Ascending aorta (tissue), 2 donors: ENCODE results near the gene SH2B2. TPM values are rescaled to one million over a fixed set of nuclear protein-coding genes. Genes with fewer than 3 reads are reported as not detected.

Experiments
- DNase-seq, 2 donors: peaks; one replicate each; pipeline ENCODE4 v3.0.0-alpha.2; 2019; ENCODE audit warnings: low spot score in 2 of 2
- H3K27ac ChIP-seq, 2 donors: fragments of 200-600 bp; sonication (generic); one replicate each; pipeline ENCODE4 v1.5.1; 2016 to 2017; ENCODE audit warnings: mild to moderate bottlenecking in 1 of 2
- H3K27me3 ChIP-seq: fragments of 200-600 bp; sonication (generic); one replicate; pipeline ENCODE4 v1.5.1; 2017
- H3K36me3 ChIP-seq, 2 donors: fragments of 200-600 bp; sonication (generic); one replicate each; pipeline ENCODE4 v1.5.1; 2016
- H3K4me1 ChIP-seq, 2 donors: fragments of 200-600 bp; sonication (generic); one replicate each; pipeline ENCODE4 v1.5.1; 2016 to 2017; ENCODE audit warnings: mild to moderate bottlenecking in 1 of 2
- H3K4me3 ChIP-seq, 2 donors: fragments of 200-600 bp; sonication (generic); one replicate each; pipeline ENCODE4 v1.5.1; 2016 to 2017; ENCODE audit warnings: mild to moderate bottlenecking in 1 of 2
- H3K9me3 ChIP-seq, 2 donors: fragments of 200-600 bp; sonication (generic); one replicate each; pipeline ENCODE4 v1.5.1; 2016
- CTCF ChIP-seq, 3 experiments: fragments of 200-600 bp in 2 of 3; fragments of 450-650 bp in 1 of 3; sonication (generic) in 2 of 3; IDR thresholded peaks; one replicate each; pipeline ENCODE4 v1.5.1; 2016 to 2019; ENCODE audit warnings: antibody characterized with exemption in 3 of 3, mild to moderate bottlenecking in 1 of 3, moderate library complexity in 1 of 3
- intact Hi-C: fragments of 100-400 bp; cut with DNase I; formaldehyde crosslinking; loops from one replicate; pipeline ENCODE4 v1.15.1; 2023
- total RNA-seq: library from RNA; depleted of rRNA; stranded (reverse); fragments of >200 nt; gene quantifications from one replicate; pipeline ENCODE4 v1.1.0, GENCODE V29; 2016

SH2B2 gene
- total RNA-seq, 1 donor from 2014 or later, result 4.2 TPM

GRCh38 chr7:102270178-102270887 is 16.3 kb upstream of the SH2B2 start:
- H3K4me3 ChIP-seq, result no peak overlapping the region
- intact Hi-C loops, result loop anchor here (5.0 kb wide), 2 partner anchors 668 to 908 kb away; partner anchors contain the start of gene COL26A1
- H3K36me3 ChIP-seq, result no peaks in the 10 kb centered on the region
- peak in 1 of 2 donors; percentile 58 for DNase-seq
- H3K27ac ChIP-seq, result no peak overlapping the region
- no peak for TF ChIP-seq CTCF (IDR thresholded peaks at IDR 0.05)
- no peaks in the 10 kb centered on the region for H3K4me1 ChIP-seq
- no peaks in the 10 kb centered on the region for H3K9me3 ChIP-seq
- no peaks in the 10 kb centered on the region for H3K27me3 ChIP-seq

- H3K9me3 ChIP-seq, result no peaks in the 10 kb centered on the region
- H3K4me3 ChIP-seq, result no peak overlapping the region
- no peaks in the 10 kb centered on the region for H3K4me1 ChIP-seq
- H3K27ac ChIP-seq, result no peak overlapping the region
- H3K36me3 ChIP-seq, result no peaks in the 10 kb centered on the region
- no peak for DNase-seq
- intact Hi-C loops, result loop anchor here (5.0 kb wide), 2 partner anchors 669 to 909 kb away; partner anchors contain the start of gene COL26A1
- H3K27me3 ChIP-seq, result no peaks in the 10 kb centered on the region
- no peak for TF ChIP-seq CTCF (IDR thresholded peaks at IDR 0.05)
These were observed 15.4 kb upstream of the SH2B2 start for GRCh38 chr7:102271158-102271798.

- peak in 1 of 2 donors; percentile 83 for DNase-seq
- Histone ChIP-seq H3K4me3 (no peak overlapping the region), H3K4me1 (no peaks in the 10 kb centered on the region), H3K36me3 (no peaks in the 10 kb centered on the region), H3K27ac (no peak overlapping the region), H3K27me3 (no peaks in the 10 kb centered on the region), H3K9me3 (no peaks in the 10 kb centered on the region)
- TF ChIP-seq CTCF (IDR thresholded peaks at IDR 0.05), result peak; percentile 85 to 93 (median 85)
- intact Hi-C loops, result loop anchor here (1.0 to 5.0 kb wide), 4 partner anchors 584 to 910 kb away; partner anchors contain the start of gene COL26A1
These were observed 14.4 kb upstream of the SH2B2 start for GRCh38 chr7:102272075-102272916.

- no peak overlapping the region for H3K4me3 ChIP-seq
- no peaks in the 10 kb centered on the region for H3K9me3 ChIP-seq
- no peaks in the 10 kb centered on the region for H3K4me1 ChIP-seq
- H3K27ac ChIP-seq, result no peak overlapping the region
- no peak for DNase-seq
- no peaks in the 10 kb centered on the region for H3K36me3 ChIP-seq
- intact Hi-C loops, result loop anchor here (1.0 to 5.0 kb wide), 4 partner anchors 585 to 911 kb away; partner anchors contain the start of gene COL26A1
- no peaks in the 10 kb centered on the region for H3K27me3 ChIP-seq
- TF ChIP-seq CTCF (IDR thresholded peaks at IDR 0.05), result no peak
These were observed 13.5 kb upstream of the SH2B2 start for GRCh38 chr7:102272917-102273748.
